IPS-NIHi7 (cell line): ENCODE measurements around the gene FLOT2.
"Not testable (repeated sequence)": the region's sequence is repeated elsewhere in the genome, so short reads cannot be mapped to it uniquely, and the experiment has no call there.

ENCODE experiments used
- DNase-seq: peaks from one replicate; pipeline ENCODE4 v3.0.0; 2012; ENCODE audit warnings: mixed read lengths; ENCODE audit errors: extremely low spot score

The FLOT2 gene

DNA sequence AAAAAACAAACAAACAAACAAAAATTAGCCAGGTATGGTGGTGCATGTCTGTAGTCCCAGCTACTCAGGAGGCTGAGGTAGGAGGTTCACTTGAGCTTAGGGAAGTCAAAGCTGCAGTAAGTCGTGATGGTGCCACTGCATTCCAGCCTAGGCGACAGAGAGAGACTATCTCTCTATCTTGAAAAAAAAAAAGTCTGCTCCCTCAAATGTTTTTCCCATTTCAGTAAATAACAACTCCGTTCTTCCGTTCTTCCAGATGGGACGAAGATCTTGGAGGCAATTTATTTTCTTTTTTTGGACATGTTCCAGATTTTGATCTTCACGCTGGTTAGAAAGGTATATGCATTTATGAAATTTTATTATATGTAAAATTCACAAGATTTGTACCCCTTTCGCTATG lies 23.7 kb downstream of the FLOT2 start:
- no peak for DNase-seq

- DNase-seq, result no peak
Measured at GRCh38 chr17:28871056-28871579, 26.4 kb downstream of the FLOT2 start.

GRCh38 chr17:28867276-28867675 lies 30.3 kb downstream of the FLOT2 start:
- DNase-seq, result no peak

DNA sequence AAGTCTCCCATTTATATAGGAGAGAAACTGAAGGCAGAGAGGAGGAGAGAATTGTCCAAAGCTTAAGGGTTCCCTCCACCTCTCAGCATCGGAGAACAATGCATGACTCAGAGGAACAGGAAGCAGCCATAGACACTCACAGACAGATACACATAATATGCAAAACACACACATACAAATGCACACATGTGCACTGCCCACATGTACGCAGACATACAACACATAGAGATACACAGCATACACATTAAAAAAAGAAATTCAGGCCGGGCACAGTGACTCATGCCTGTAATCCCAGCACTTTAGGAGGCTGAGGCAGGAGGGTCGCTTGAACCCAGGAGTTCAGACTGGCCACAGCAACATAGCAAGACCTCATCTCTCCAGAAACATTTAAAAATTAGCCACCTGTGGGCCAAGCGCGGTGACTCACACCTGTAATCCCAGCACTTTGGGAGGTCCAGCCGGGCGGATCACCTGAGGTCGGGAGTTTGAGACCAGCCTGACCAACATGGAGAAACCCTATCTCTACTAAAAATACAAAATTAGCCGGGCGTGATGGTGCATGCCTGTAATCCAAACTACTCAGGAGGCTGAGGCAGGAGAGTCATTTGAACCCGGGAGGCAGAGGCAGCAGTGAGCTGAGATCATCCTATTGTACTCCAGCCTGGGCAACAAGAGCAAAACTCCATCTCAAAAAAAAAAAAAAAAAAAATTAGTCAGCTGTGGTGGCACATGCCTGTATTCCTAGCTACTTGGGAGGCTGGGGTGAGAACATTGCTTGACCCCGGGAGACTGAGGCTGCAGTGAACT lies 31.4 kb downstream of the FLOT2 start:
- no peak for DNase-seq

DNA sequence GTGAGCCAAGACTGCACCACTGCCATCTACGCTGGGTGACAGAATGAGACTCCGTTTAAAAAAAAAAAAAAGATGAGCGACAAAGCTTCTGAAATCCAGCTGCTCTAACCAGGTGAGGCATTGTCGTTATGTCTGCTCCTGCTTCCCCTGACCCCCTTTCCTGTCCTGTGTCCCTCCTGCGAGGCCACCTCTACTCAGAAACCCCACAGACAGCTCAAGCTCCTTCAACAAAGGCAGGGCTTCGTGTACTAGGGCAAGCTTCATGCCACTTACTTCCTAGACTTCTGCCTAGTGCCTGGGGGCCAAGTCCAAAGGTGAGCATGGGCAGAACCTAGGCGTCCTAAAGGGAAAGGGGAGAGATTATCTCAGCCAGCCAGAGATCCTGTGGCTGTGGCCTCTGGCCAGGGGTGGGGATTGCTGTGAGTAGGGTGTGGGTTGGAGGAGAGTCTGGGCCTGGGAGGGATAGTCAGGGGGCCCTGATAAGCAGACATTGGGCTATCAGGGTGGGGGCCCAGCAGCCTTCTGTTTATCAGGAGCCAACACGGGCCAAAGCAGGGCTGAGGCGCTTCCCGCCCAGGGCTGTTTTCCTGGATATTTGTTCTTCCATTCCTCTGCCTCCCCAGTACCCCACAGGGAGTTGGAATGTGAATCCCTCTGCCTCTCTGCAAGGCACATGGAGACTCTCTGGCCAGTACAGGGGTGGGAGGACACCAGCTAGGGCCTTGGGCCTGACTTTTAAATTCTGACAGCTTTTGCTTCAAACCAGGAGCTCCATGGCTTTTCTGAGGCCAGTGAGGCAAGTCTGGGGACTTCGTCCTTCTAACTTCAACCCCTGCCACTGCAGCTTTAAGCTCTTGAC lies 32.3 kb downstream of the FLOT2 start:
- no peak for DNase-seq

- DNase-seq, result no peak
Measured at GRCh38 chr17:28863953-28864352, 33.6 kb downstream of the FLOT2 start.

- DNase-seq, result no peak
Measured at GRCh38 chr17:28862561-28862960, 35.0 kb downstream of the FLOT2 start.

- peak; percentile 42 for DNase-seq
Measured at GRCh38 chr17:28861393-28862203, 35.9 kb downstream of the FLOT2 start.

DNA sequence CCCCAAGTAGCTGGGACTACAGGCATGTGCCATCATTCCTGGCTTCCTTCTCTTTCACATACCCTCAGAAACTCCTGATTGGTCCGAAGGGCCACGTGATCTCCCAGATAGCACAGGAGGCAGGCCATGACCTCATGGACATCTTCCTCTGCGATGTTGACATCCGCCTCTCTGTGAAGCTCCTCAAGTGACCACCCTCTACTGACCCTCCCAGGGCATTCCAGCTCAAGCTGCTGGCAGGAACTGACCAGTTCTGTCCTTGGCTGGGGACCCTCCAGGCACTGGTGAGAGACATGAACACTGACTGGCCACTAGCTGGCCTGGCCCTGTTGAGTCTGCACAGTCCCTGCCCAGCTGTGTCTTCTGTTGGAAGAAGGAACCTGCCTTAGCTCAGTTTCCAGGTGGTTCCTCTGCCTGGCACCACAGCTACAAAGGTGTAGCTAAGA lies 37.1 kb downstream of the FLOT2 start:
- DNase-seq, result no peak

DNA sequence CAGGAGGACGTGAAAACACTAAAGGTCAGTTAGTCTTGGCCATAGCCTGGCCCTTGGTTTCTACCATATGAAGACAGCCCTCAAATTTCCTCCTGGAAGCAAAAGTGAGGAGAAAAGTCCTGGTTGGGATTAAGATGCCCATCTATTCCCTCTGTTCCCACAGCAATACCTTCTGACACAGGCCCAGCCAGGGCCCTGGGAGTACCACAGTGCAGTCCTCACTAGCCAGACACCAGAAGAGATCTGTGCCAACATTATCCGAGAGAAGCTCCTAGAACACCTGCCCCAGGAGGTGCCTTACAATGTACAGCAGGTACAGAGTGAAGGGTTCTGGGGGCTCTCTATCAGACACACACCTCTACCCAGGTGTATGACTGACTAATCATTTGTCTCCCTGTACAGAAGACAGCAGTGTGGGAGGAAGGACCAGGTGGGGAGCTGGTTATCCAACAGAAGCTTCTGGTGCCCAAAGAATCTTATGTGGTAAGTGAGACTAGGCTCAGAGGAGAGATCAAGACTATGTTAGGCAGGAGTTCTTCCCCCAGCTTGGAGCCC lies 38.7 kb downstream of the FLOT2 start:
- DNase-seq, result no peak

- no peak for DNase-seq
Measured at GRCh38 chr17:28857905-28858800, 39.4 kb downstream of the FLOT2 start.

DNA sequence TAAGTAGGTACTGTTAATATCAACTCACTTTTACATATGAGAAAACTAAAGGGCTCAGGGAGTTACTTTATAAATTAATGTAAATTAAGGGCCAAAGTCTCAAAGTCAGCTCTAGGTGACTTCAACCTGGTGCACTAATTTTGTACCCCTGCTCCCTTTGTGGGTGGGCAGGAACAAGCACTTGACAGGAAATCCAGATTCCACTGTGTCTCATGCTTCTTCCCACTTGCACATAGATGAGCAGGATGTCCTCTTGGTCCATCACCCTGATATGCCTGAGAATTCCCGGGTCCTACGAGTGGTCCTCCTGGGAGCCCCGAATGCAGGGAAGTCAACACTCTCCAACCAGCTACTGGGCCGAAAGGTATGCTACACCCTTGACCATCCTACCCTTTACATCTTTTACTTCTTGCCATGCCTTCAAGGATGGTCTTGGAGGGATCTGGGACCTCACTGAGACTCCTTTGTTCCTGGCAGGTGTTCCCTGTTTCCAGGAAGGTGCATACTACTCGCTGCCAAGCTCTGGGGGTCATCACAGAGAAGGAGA lies 41.4 kb downstream of the FLOT2 start:
- DNase-seq, result no peak

DNA sequence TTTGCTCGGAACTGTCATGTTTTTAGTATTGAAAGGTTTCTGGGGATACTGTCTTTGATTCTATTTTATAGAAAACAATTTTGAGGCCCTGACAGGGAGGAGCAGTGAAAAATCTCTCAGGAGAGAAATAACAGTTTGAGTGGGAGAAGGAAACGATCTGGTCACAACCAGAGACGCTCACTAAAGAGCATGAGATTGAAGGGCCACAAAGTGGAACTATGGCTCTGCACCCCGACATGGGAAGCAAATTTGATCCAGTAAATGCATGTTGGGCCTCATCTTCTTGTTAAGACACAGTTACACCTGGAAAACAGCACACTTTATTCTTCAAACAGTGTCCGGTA lies 42.2 kb downstream of the FLOT2 start:
- no peak for DNase-seq

DNA sequence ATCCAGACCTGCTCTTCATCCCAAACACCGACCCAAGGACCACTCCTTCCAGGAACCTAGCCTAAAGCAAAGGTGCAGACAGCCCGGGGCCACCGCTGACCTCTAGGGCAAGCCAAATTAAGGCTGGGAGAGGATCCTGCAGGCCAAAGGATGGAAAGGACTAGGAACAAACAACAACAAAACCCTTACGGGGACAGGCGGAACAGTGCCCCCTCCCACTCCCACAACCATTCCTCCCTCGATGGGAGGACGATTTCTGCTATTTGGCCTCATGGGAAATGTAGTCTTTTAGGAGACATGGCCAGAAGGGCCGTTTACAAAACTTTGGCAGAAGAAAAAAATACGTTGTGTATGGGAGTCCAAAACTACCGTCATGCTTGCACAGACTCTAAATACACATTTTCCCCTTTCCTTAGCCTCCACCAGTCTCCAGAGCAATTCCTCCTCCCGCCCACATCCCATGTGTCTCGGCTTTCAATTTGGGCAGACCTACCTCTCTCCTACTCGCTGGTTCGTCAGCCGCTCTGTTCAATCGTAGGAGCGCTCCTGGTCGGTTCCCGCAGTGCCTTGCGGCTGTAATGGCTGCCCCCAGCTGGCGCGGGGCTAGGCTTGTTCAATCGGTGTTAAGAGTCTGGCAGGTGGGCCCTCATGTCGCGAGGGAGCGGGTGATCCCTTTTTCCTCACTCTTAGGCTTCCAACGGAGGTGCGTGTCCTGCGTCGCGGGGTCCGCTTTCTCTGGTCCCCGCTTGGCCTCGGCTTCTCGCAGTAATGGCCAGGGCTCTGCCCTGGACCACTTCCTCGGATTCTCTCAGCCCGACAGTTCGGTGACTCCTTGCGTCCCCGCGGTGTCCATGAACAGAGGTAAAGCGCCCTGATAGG lies 42.8 kb downstream of the FLOT2 start, which contains the start of gene ERAL1:
Gene ERAL1 (plus strand): TSS at position 560 of the 879 bp plus-strand sequence. CDS start 19 bp downstream, at position 579.
- peak; percentile 96 for DNase-seq

- no peak for DNase-seq
Measured at GRCh38 chr17:28853295-28853694, 44.2 kb downstream of the FLOT2 start.

GRCh38 chr17:28849281-28849680 lies 48.3 kb downstream of the FLOT2 start:
- DNase-seq, result no peak

DNA sequence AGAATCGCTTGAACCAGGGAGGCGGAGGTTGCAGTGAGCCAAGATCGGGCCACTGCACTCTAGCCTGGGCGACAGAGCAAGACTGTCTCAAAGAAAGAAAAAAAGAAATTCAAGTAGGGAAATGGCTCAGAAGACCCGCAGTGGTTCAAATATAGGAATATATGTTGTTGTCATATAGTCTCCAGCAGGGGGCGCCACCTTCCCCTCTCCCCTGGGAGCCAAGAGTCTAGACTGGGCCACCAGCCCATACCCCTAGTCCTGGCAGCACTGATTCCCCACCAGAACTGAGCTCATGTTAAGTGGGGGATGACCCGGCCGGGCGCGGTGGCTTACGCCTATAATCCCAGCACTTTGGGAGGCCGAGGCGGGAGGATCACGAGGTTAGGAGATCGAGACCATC lies 48.9 kb downstream of the FLOT2 start:
- DNase-seq, result peak; percentile 68

- DNase-seq, result not testable (repeated sequence)
Measured at GRCh38 chr17:28846699-28847098, 50.8 kb downstream of the FLOT2 start.

GRCh38 chr17:28846231-28846630 lies 51.3 kb downstream of the FLOT2 start:
- no peak for DNase-seq
